HepG2 (cell line): ENCODE measurements around the gene PLEKHA3. TPM values are rescaled to one million over a fixed set of nuclear protein-coding genes. Genes with fewer than 3 reads are reported as not detected.
A peak's percentile ranks its signal among the peaks of the same experiment; 100 is the strongest.

Experiments
- ARNT ChIP-seq: fragments of 450-650 bp; IDR thresholded peaks from 2 replicates; pipeline ENCODE4 v1.6.1; 2017
- EP300 ChIP-seq, 3 experiments: sonication (generic) in 1 of 3; formaldehyde crosslinking in 1 of 3; IDR thresholded peaks; 2 replicates each; pipeline versions ENCODE4 v1.5.1 to v1.6.1; 2011 to 2020; ENCODE audit warnings: low read depth in 2 of 3, low read length in 2 of 3, borderline replicate concordance in 1 of 3, improper control_type of control experiment in 1 of 3, mild to moderate bottlenecking in 1 of 3, missing genetic modification reagents in 1 of 3, moderate library complexity in 1 of 3
- ESRRA ChIP-seq: sonication (generic); formaldehyde crosslinking; IDR thresholded peaks from 2 replicates; pipeline ENCODE4 v1.5.1; 2020; ENCODE audit warnings: mild to moderate bottlenecking, low read depth, missing genetic modification reagents
- GTF2F1 ChIP-seq: fragments of 150-350 bp; IDR thresholded peaks from 2 replicates; pipeline ENCODE4 v1.6.1; 2014; ENCODE audit warnings: low read length
- HDAC2 ChIP-seq: sonication (generic); formaldehyde crosslinking; IDR thresholded peaks from 2 replicates; pipeline ENCODE4 v1.4.0; 2020; ENCODE audit warnings: missing genetic modification reagents
- MBD4 ChIP-seq: IDR thresholded peaks from 2 replicates; pipeline ENCODE4 v1.6.1; 2012; ENCODE audit warnings: low read length, inconsistent platforms, borderline replicate concordance
- MIXL1 ChIP-seq: IDR thresholded peaks from 2 replicates; pipeline ENCODE4 v1.6.1; 2016
- SAP130 ChIP-seq: IDR thresholded peaks from 2 replicates; pipeline ENCODE4 v1.6.1; 2016; ENCODE audit warnings: low read depth
- SMARCE1 ChIP-seq: fragments of 450-650 bp; IDR thresholded peaks from 2 replicates; pipeline ENCODE4 v1.6.1; 2017; ENCODE audit warnings: borderline replicate concordance
- ZBTB8A ChIP-seq: sonication (generic); formaldehyde crosslinking; IDR thresholded peaks from 2 replicates; pipeline ENCODE4 v1.4.0; 2020; ENCODE audit warnings: mild to moderate bottlenecking, low read depth, missing genetic modification reagents, borderline replicate concordance
- ZSCAN31 ChIP-seq: sonication (generic); formaldehyde crosslinking; IDR thresholded peaks from 2 replicates; pipeline ENCODE4 v1.5.0; 2020; ENCODE audit warnings: low read depth, mild to moderate bottlenecking, missing genetic modification reagents
- polyA plus RNA-seq, 8 experiments: library from polyadenylated mRNA; depleted of rRNA in 3 of 8; stranded (reverse) in 7 of 8; unstranded in 1 of 8; fragments of >200 nt; fragmentation: Illumina TruSeq in 4 of 8; extraction: Trizol in 4 of 8; gene quantifications; 2 replicates each; pipeline versions ENCODE4 v1.2.1 to v1.2.3, GENCODE V29; 2011 to 2016; ENCODE audit warnings: low read depth in 4 of 8, missing spikeins in 1 of 8, mixed read lengths in 1 of 8; ENCODE audit not compliant: insufficient read depth in 1 of 8
- total RNA-seq, 5 experiments: library from RNA; depleted of rRNA; stranded (reverse); fragments of >200 nt; fragmentation: Illumina TruSeq; extraction: Trizol; gene quantifications; 2 replicates each; pipeline ENCODE4 v1.2.3, GENCODE V29; 2016; ENCODE audit warnings: low read depth in 1 of 5
- TF ChIP-seq, protein P1 (sequence below), 2 experiments: fragments of 450-650 bp in 1 of 2; sonication (generic) in 1 of 2; formaldehyde crosslinking; IDR thresholded peaks; 2 replicates each; pipeline versions ENCODE4 v1.5.0 to v1.8.0; 2020 to 2022; ENCODE audit warnings: mild to moderate bottlenecking in 1 of 2, missing genetic modification reagents in 1 of 2
- TF ChIP-seq, protein P2 (sequence below): IDR thresholded peaks from 2 replicates; pipeline ENCODE4 v1.6.1; 2016; ENCODE audit warnings: control low read depth
- TF ChIP-seq, protein P3 (sequence below): sonication (generic); formaldehyde crosslinking; IDR thresholded peaks from 2 replicates; pipeline ENCODE4 v1.4.0; 2020; ENCODE audit warnings: missing genetic modification reagents
- TF ChIP-seq, protein P4 (sequence below): IDR thresholded peaks from 2 replicates; pipeline ENCODE4 v1.6.1; 2018; ENCODE audit warnings: missing genetic modification reagents, mild to moderate bottlenecking, missing compliant biosample characterization
- TF ChIP-seq, protein P5 (sequence below): IDR thresholded peaks from 2 replicates; pipeline ENCODE4 v1.4.0; 2020; ENCODE audit warnings: mild to moderate bottlenecking, missing genetic modification reagents

PLEKHA3 gene
- total and polyA plus RNA-seq, 2 of the 13 experiments (the other 11 are each of a cell fraction or from before 2014, with no cell fraction given): 11.7 to 23.1 TPM

DNA sequence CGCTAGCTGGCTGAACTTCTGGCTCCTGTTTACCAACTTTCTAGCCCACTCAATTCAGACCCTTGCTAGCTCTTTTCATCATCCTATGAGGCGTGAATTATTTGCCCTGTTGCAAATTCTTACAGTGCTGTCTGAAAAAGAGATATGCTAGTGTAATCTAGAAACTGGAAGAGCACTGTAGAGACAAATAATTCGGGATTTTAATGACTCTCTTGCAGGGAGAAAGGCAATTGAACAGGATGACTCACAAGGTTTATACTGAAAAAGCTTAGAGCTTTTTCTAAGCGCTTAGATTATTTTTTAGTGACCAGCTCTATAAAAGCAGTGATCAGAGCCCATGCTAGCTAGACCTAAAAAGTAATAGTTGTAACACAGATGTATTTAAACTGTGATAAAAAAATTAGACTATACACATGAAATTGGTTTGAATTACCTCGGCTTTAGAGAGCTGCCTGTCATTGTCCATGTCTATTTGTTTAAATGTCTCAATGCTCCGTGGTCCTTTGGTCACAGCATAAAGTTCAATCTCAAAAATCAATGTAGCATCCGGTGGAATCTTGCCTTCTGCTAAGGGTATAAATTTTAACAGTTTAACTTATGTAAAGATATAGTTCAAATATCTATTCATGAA, 10.9 kb upstream of the PLEKHA3 start (continued):
- TF ChIP-seq, protein P1, sequence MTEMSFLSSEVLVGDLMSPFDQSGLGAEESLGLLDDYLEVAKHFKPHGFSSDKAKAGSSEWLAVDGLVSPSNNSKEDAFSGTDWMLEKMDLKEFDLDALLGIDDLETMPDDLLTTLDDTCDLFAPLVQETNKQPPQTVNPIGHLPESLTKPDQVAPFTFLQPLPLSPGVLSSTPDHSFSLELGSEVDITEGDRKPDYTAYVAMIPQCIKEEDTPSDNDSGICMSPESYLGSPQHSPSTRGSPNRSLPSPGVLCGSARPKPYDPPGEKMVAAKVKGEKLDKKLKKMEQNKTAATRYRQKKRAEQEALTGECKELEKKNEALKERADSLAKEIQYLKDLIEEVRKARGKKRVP (CRISPR knock-in tag; IDR thresholded peaks at IDR 0.05): peak in 1 of 2 experiments; percentile 66; a peak in 2 of 4 replicates
- no peak; the same call in 1 of the 2 replicates for TF ChIP-seq ESRRA (CRISPR knock-in tag)
- TF ChIP-seq, protein P2, sequence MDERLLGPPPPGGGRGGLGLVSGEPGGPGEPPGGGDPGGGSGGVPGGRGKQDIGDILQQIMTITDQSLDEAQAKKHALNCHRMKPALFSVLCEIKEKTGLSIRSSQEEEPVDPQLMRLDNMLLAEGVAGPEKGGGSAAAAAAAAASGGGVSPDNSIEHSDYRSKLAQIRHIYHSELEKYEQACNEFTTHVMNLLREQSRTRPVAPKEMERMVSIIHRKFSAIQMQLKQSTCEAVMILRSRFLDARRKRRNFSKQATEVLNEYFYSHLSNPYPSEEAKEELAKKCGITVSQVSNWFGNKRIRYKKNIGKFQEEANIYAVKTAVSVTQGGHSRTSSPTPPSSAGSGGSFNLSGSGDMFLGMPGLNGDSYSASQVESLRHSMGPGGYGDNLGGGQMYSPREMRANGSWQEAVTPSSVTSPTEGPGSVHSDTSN (CRISPR knock-in tag): peak; percentile 63
- TF ChIP-seq HDAC2 (CRISPR knock-in tag): peak; percentile 69; the same call in 1 of the 2 replicates
- TF ChIP-seq EP300 (IDR thresholded peaks at IDR 0.05; ENCODE audit: low read depth in 2 of 2, low read length in 2 of 2): peak; percentile 90 to 92
- TF ChIP-seq EP300 (CRISPR knock-in tag; IDR thresholded peaks at IDR 0.05; ENCODE audit: borderline replicate concordance): no peak; the same call in 1 of the 2 replicates
- TF ChIP-seq, protein P3, sequence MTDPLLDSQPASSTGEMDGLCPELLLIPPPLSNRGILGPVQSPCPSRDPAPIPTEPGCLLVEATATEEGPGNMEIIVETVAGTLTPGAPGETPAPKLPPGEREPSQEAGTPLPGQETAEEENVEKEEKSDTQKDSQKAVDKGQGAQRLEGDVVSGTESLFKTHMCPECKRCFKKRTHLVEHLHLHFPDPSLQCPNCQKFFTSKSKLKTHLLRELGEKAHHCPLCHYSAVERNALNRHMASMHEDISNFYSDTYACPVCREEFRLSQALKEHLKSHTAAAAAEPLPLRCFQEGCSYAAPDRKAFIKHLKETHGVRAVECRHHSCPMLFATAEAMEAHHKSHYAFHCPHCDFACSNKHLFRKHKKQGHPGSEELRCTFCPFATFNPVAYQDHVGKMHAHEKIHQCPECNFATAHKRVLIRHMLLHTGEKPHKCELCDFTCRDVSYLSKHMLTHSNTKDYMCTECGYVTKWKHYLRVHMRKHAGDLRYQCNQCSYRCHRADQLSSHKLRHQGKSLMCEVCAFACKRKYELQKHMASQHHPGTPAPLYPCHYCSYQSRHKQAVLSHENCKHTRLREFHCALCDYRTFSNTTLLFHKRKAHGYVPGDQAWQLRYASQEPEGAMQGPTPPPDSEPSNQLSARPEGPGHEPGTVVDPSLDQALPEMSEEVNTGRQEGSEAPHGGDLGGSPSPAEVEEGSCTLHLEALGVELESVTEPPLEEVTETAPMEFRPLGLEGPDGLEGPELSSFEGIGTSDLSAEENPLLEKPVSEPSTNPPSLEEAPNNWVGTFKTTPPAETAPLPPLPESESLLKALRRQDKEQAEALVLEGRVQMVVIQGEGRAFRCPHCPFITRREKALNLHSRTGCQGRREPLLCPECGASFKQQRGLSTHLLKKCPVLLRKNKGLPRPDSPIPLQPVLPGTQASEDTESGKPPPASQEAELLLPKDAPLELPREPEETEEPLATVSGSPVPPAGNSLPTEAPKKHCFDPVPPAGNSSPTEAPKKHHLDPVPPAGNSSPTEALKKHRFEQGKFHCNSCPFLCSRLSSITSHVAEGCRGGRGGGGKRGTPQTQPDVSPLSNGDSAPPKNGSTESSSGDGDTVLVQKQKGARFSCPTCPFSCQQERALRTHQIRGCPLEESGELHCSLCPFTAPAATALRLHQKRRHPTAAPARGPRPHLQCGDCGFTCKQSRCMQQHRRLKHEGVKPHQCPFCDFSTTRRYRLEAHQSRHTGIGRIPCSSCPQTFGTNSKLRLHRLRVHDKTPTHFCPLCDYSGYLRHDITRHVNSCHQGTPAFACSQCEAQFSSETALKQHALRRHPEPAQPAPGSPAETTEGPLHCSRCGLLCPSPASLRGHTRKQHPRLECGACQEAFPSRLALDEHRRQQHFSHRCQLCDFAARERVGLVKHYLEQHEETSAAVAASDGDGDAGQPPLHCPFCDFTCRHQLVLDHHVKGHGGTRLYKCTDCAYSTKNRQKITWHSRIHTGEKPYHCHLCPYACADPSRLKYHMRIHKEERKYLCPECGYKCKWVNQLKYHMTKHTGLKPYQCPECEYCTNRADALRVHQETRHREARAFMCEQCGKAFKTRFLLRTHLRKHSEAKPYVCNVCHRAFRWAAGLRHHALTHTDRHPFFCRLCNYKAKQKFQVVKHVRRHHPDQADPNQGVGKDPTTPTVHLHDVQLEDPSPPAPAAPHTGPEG (CRISPR knock-in tag): peak; percentile 62; the same call in 1 of the 2 replicates
- TF ChIP-seq ARNT: no peak
- TF ChIP-seq MIXL1 (CRISPR knock-in tag): peak; percentile 78
- TF ChIP-seq, protein P4, sequence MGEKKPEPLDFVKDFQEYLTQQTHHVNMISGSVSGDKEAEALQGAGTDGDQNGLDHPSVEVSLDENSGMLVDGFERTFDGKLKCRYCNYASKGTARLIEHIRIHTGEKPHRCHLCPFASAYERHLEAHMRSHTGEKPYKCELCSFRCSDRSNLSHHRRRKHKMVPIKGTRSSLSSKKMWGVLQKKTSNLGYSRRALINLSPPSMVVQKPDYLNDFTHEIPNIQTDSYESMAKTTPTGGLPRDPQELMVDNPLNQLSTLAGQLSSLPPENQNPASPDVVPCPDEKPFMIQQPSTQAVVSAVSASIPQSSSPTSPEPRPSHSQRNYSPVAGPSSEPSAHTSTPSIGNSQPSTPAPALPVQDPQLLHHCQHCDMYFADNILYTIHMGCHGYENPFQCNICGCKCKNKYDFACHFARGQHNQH (CRISPR knock-in tag): no peak
- TF ChIP-seq SAP130 (CRISPR knock-in tag): peak; percentile 67
- TF ChIP-seq MBD4: peak; percentile 55; the same call in 1 of the 2 replicates
- no peak for TF ChIP-seq GTF2F1
- TF ChIP-seq, protein P5, sequence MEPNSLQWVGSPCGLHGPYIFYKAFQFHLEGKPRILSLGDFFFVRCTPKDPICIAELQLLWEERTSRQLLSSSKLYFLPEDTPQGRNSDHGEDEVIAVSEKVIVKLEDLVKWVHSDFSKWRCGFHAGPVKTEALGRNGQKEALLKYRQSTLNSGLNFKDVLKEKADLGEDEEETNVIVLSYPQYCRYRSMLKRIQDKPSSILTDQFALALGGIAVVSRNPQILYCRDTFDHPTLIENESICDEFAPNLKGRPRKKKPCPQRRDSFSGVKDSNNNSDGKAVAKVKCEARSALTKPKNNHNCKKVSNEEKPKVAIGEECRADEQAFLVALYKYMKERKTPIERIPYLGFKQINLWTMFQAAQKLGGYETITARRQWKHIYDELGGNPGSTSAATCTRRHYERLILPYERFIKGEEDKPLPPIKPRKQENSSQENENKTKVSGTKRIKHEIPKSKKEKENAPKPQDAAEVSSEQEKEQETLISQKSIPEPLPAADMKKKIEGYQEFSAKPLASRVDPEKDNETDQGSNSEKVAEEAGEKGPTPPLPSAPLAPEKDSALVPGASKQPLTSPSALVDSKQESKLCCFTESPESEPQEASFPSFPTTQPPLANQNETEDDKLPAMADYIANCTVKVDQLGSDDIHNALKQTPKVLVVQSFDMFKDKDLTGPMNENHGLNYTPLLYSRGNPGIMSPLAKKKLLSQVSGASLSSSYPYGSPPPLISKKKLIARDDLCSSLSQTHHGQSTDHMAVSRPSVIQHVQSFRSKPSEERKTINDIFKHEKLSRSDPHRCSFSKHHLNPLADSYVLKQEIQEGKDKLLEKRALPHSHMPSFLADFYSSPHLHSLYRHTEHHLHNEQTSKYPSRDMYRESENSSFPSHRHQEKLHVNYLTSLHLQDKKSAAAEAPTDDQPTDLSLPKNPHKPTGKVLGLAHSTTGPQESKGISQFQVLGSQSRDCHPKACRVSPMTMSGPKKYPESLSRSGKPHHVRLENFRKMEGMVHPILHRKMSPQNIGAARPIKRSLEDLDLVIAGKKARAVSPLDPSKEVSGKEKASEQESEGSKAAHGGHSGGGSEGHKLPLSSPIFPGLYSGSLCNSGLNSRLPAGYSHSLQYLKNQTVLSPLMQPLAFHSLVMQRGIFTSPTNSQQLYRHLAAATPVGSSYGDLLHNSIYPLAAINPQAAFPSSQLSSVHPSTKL (CRISPR knock-in tag): peak; percentile 96
- no peak for TF ChIP-seq ZSCAN31
- peak; percentile 89 for TF ChIP-seq SMARCE1
- no peak for TF ChIP-seq ZBTB8A (CRISPR knock-in tag)
